HEK293T (cell line): ENCODE data around the gene MIPEP.

ENCODE experiments used
- ARNT ChIP-seq: fragments of 450-650 bp; IDR thresholded peaks from 2 replicates; pipeline ENCODE4 v1.6.1; 2017; ENCODE audit warnings: mild to moderate bottlenecking
- BHLHE40 ChIP-seq: fragments of 450-650 bp; IDR thresholded peaks from 2 replicates; pipeline ENCODE4 v1.6.1; 2016; ENCODE audit warnings: mild to moderate bottlenecking, moderate library complexity, borderline replicate concordance
- ELF4 ChIP-seq: fragments of 450-650 bp; IDR thresholded peaks from 2 replicates; pipeline ENCODE4 v1.6.1; 2017; ENCODE audit warnings: antibody characterized with exemption
- FOXA1 ChIP-seq: fragments of 450-650 bp; IDR thresholded peaks from 2 replicates; pipeline ENCODE4 v1.6.1; 2016; ENCODE audit warnings: mild to moderate bottlenecking
- FOXM1 ChIP-seq: fragments of 450-650 bp; IDR thresholded peaks from 2 replicates; pipeline ENCODE4 v1.6.1; 2017; ENCODE audit warnings: mild to moderate bottlenecking, borderline replicate concordance
- L3MBTL2 ChIP-seq: fragments of 450-650 bp; conservative IDR thresholded peaks from 2 replicates; pipeline ENCODE4 v1.6.1; 2016; ENCODE audit warnings: mild to moderate bottlenecking
- LEF1 ChIP-seq: fragments of 450-650 bp; IDR thresholded peaks from 2 replicates; pipeline ENCODE4 v1.6.1; 2017; ENCODE audit warnings: mild to moderate bottlenecking, borderline replicate concordance
- SUZ12 ChIP-seq: fragments of 450-650 bp; IDR thresholded peaks from 2 replicates; pipeline ENCODE4 v1.6.1; 2016; ENCODE audit warnings: mild to moderate bottlenecking
- TARDBP ChIP-seq: fragments of 450-650 bp; IDR thresholded peaks from 2 replicates; pipeline ENCODE4 v1.6.1; 2016
- ZNF384 ChIP-seq: fragments of 450-650 bp; IDR thresholded peaks from 2 replicates; pipeline ENCODE4 v1.6.1; 2016
- TF ChIP-seq, protein P1 (sequence below): fragments of 450-650 bp; IDR thresholded peaks from 2 replicates; pipeline ENCODE4 v1.6.1; 2016

DNA sequence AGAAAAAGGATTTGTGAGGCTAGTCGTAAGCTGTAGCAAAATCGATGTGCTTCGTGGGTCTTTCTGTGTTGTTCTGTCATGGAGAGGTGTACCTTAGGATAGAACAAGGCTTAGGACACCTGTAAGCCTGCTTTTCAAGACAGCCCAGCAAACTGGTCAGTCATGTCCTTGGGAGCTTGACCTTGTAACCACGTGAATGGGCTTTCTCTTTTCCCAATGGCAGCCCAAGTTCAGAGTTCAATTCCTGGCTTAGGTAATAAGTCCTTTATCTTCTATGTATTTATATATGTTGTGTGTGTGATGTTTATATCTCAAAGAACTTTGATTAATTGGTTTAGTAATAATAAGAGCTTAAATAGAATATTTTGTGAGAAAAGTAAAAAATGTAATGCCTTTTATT lies 206.1 kb downstream of the MIPEP start:
- TF ChIP-seq ARNT (no peak), BHLHE40 (no peak), TARDBP (no peak), ZNF384 (no peak), SUZ12 (no peak), LEF1 (no peak), FOXA1 (no peak), FOXM1 (no peak), L3MBTL2 (no peak), ELF4 (no peak)
- TF ChIP-seq, protein P1, sequence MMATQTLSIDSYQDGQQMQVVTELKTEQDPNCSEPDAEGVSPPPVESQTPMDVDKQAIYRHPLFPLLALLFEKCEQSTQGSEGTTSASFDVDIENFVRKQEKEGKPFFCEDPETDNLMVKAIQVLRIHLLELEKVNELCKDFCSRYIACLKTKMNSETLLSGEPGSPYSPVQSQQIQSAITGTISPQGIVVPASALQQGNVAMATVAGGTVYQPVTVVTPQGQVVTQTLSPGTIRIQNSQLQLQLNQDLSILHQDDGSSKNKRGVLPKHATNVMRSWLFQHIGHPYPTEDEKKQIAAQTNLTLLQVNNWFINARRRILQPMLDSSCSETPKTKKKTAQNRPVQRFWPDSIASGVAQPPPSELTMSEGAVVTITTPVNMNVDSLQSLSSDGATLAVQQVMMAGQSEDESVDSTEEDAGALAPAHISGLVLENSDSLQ, result no peak
